LNCaP clone FGC (cell line): Measurements from ENCODE around the gene INPP4A.

Source experiments
- DNase-seq: peaks from one replicate; pipeline ENCODE4 v3.0.0-alpha.2; 2011; ENCODE audit warnings: low read depth
- H3K4me3 ChIP-seq: 2 replicates; pipeline ENCODE4 v1.5.1; 2011; ENCODE audit warnings: mild to moderate bottlenecking, low read depth, low read length, control low read depth
- CTCF ChIP-seq: IDR thresholded peaks from 2 replicates; pipeline ENCODE4 v1.5.1; 2012; ENCODE audit warnings: mild to moderate bottlenecking; ENCODE audit not compliant: control insufficient read depth, insufficient read depth; ENCODE audit errors: extremely low read depth

Gene INPP4A

GRCh38 chr2:98605076-98605475 is 160.4 kb downstream of the INPP4A start:
- H3K4me3 ChIP-seq, result no peak overlapping the region
- no peak for TF ChIP-seq CTCF
- DNase-seq, result no peak

GRCh38 chr2:98606431-98606830 is 161.8 kb downstream of the INPP4A start:
- TF ChIP-seq CTCF, result no peak
- no peak for DNase-seq
- H3K4me3 ChIP-seq, result no peak overlapping the region

- TF ChIP-seq CTCF, result no peak
- peak overlapping the region; percentile 93 for H3K4me3 ChIP-seq
- DNase-seq, result no peak
Observed at GRCh38 chr2:98607104-98607503, 162.4 kb downstream of the INPP4A start.

GRCh38 chr2:98607741-98608115 is 163.1 kb downstream of the INPP4A start:
- peak overlapping the region; percentile 93 for H3K4me3 ChIP-seq
- TF ChIP-seq CTCF, result no peak
- no peak for DNase-seq

- no peak for TF ChIP-seq CTCF
- peak; percentile 54 for DNase-seq
- peak within 1 kb of the TSS; percentile 93 for H3K4me3 ChIP-seq
Observed at GRCh38 chr2:98608116-98608961, 163.7 kb downstream of the INPP4A start, which contains the start of the genes COA5 and UNC50. Gene COA5 (minus strand): TSS chr2:98608512. CDS start chr2:98608405, 107 bp downstream. Gene UNC50 (plus strand): TSS chr2:98608589. CDS start chr2:98609760, 1,171 bp downstream.

GRCh38 chr2:98608962-98609604 is 164.4 kb downstream of the INPP4A start:
- DNase-seq, result no peak
- no peak for TF ChIP-seq CTCF

More at GRCh38 chr2:98608962-98609604, 164.4 kb downstream of the INPP4A start:
- peak overlapping the region; percentile 93 for H3K4me3 ChIP-seq
